ENCODE results near the gene JAM3.

GRCh38 chr11:134155456-134155855 is 86.6 kb downstream of the JAM3 start:
- TF ChIP-seq TAF1 (IDR thresholded peaks at IDR 0.05; ENCODE audit: borderline replicate concordance, low read depth, low read length) (no peak), POLR2A (IDR thresholded peaks at IDR 0.05; ENCODE audit: low read depth, low read length) (no peak), POLR2AphosphoS5 (IDR thresholded peaks at IDR 0.05; ENCODE audit: low read depth, low read length) (no peak)
